Measurements from ENCODE around the gene TMPRSS11A. TPM values are rescaled to one million over a fixed set of nuclear protein-coding genes. Genes with fewer than 3 reads are reported as not detected.

Gene TMPRSS11A
- total and polyA plus RNA-seq, 2 of the 8 experiments (the other 6 are each of a cell fraction or from before 2014, with no cell fraction given) = not detected

DNA sequence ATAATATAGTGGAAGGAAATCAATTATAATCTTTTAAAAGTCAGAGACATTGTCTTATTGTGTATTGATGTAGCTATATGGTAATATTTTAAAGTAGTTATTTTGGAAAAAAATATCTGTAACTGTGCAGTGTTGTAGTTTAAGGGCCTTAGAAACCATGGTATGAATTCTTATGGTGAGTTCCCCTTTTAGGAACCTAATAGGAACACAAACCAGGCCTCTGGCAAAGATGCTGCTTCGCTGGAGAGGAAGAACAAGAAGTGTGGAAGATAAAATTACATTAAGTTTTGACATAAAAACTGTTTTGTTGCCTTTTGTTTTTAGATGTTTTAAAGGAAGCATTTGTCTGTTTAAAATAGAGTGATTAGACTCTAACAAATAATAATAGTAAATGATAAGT, 68.6 kb downstream of the TMPRSS11A start (continued):
- TF ChIP-seq, protein P1, sequence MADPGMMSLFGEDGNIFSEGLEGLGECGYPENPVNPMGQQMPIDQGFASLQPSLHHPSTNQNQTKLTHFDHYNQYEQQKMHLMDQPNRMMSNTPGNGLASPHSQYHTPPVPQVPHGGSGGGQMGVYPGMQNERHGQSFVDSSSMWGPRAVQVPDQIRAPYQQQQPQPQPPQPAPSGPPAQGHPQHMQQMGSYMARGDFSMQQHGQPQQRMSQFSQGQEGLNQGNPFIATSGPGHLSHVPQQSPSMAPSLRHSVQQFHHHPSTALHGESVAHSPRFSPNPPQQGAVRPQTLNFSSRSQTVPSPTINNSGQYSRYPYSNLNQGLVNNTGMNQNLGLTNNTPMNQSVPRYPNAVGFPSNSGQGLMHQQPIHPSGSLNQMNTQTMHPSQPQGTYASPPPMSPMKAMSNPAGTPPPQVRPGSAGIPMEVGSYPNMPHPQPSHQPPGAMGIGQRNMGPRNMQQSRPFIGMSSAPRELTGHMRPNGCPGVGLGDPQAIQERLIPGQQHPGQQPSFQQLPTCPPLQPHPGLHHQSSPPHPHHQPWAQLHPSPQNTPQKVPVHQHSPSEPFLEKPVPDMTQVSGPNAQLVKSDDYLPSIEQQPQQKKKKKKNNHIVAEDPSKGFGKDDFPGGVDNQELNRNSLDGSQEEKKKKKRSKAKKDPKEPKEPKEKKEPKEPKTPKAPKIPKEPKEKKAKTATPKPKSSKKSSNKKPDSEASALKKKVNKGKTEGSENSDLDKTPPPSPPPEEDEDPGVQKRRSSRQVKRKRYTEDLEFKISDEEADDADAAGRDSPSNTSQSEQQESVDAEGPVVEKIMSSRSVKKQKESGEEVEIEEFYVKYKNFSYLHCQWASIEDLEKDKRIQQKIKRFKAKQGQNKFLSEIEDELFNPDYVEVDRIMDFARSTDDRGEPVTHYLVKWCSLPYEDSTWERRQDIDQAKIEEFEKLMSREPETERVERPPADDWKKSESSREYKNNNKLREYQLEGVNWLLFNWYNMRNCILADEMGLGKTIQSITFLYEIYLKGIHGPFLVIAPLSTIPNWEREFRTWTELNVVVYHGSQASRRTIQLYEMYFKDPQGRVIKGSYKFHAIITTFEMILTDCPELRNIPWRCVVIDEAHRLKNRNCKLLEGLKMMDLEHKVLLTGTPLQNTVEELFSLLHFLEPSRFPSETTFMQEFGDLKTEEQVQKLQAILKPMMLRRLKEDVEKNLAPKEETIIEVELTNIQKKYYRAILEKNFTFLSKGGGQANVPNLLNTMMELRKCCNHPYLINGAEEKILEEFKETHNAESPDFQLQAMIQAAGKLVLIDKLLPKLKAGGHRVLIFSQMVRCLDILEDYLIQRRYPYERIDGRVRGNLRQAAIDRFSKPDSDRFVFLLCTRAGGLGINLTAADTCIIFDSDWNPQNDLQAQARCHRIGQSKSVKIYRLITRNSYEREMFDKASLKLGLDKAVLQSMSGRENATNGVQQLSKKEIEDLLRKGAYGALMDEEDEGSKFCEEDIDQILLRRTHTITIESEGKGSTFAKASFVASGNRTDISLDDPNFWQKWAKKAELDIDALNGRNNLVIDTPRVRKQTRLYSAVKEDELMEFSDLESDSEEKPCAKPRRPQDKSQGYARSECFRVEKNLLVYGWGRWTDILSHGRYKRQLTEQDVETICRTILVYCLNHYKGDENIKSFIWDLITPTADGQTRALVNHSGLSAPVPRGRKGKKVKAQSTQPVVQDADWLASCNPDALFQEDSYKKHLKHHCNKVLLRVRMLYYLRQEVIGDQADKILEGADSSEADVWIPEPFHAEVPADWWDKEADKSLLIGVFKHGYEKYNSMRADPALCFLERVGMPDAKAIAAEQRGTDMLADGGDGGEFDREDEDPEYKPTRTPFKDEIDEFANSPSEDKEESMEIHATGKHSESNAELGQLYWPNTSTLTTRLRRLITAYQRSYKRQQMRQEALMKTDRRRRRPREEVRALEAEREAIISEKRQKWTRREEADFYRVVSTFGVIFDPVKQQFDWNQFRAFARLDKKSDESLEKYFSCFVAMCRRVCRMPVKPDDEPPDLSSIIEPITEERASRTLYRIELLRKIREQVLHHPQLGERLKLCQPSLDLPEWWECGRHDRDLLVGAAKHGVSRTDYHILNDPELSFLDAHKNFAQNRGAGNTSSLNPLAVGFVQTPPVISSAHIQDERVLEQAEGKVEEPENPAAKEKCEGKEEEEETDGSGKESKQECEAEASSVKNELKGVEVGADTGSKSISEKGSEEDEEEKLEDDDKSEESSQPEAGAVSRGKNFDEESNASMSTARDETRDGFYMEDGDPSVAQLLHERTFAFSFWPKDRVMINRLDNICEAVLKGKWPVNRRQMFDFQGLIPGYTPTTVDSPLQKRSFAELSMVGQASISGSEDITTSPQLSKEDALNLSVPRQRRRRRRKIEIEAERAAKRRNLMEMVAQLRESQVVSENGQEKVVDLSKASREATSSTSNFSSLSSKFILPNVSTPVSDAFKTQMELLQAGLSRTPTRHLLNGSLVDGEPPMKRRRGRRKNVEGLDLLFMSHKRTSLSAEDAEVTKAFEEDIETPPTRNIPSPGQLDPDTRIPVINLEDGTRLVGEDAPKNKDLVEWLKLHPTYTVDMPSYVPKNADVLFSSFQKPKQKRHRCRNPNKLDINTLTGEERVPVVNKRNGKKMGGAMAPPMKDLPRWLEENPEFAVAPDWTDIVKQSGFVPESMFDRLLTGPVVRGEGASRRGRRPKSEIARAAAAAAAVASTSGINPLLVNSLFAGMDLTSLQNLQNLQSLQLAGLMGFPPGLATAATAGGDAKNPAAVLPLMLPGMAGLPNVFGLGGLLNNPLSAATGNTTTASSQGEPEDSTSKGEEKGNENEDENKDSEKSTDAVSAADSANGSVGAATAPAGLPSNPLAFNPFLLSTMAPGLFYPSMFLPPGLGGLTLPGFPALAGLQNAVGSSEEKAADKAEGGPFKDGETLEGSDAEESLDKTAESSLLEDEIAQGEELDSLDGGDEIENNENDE (IDR thresholded peaks at IDR 0.05; ENCODE audit: insufficient replicate concordance, low read length) = no peak
- no peak for TF ChIP-seq SP1 (IDR thresholded peaks at IDR 0.05; ENCODE audit: low read depth, low read length)
- TF ChIP-seq CBX8 (IDR thresholded peaks at IDR 0.05; ENCODE audit: borderline replicate concordance, low read depth, low read length) = no peak
- TF ChIP-seq SP4 (IDR thresholded peaks at IDR 0.05; ENCODE audit: low read length) = no peak
- no peak for TF ChIP-seq SP2 (IDR thresholded peaks at IDR 0.05; ENCODE audit: low read length)
- TF ChIP-seq NRF1 (IDR thresholded peaks at IDR 0.05; ENCODE audit: low read depth, low read length) = no peak
- TF ChIP-seq GTF2F1 (IDR thresholded peaks at IDR 0.05; ENCODE audit: borderline replicate concordance, low read depth, low read length) = no peak
- no peak for TF ChIP-seq PHF8 (conservative IDR thresholded peaks at IDR 0.05; ENCODE audit: low read depth, low read length)

Data from H1 (cell line).